Measurements from ENCODE around the gene ROBO4. TPM values are rescaled to one million over a fixed set of nuclear protein-coding genes. Genes with fewer than 3 reads are reported as not detected.
A peak's percentile ranks its signal among the peaks of the same experiment; 100 is the strongest.

The ROBO4 gene
- total and polyA plus RNA-seq, 2 experiments from 2014 or later, result not detected

- no peaks in the 10 kb centered on the region for H3K36me3 ChIP-seq (ENCODE audit: insufficient read depth)
- peaks cover 13% of the 10 kb centered on the region; the same call in 1 of the 2 replicates for H3K4me1 ChIP-seq (ENCODE audit: insufficient read depth)
- H2AFZ ChIP-seq, result 0 out of 2 replicates have a peak overlapping the region, but pooled peaks have one; percentile 38
- Mint-ChIP-seq H3K9me3 (no peaks in the 10 kb centered on the region), H3K36me3 (ENCODE audit: low read depth) (no peaks in the 10 kb centered on the region), H3K4me3 (no peak overlapping the region), H3K27ac (no peak overlapping the region), H3K27me3 (ENCODE audit: insufficient read depth, low read depth, poor library complexity) (peaks cover 89% of the 10 kb centered on the region), H3K4me1 (peaks cover 35% of the 10 kb centered on the region)
- no peaks in the 10 kb centered on the region for H3K79me2 ChIP-seq (replicated peaks; ENCODE audit: insufficient read depth)
- ATAC-seq (peak; percentile 15), DNase-seq (ENCODE audit: low spot score) (peak; percentile 66)
- H3K9me2 ChIP-seq (ENCODE audit: insufficient read depth), result no peaks in the 10 kb centered on the region
- H3F3A ChIP-seq (replicated peaks; ENCODE audit: low read depth), result no peaks in the 10 kb centered on the region
- H3K27me3 ChIP-seq (ENCODE audit: insufficient read depth), result peaks cover 90% of the 10 kb centered on the region
- H3K27ac ChIP-seq (ENCODE audit: low read depth), result no peak overlapping the region
- no peak overlapping the region for H3K4me3 ChIP-seq
- H3K4me2 ChIP-seq, result no peak overlapping the region
- TF ChIP-seq EZH2phosphoT487 (IDR thresholded peaks at IDR 0.05; ENCODE audit: unreplicated experiment), result no peak
- peak in 1 of 2 experiments; percentile 44; a peak in 3 of 4 replicates for TF ChIP-seq CTCF (conservative IDR thresholded peaks at IDR 0.05; ENCODE audit: low read depth in 2 of 2)
- no peak for TF ChIP-seq STAT1 (IDR thresholded peaks at IDR 0.05; ENCODE audit: unreplicated experiment)
- peaks cover 5% of the 10 kb centered on the region; the same call in 1 of the 2 replicates for H4K20me1 ChIP-seq (replicated peaks; ENCODE audit: insufficient read depth)
These were observed 24.9 kb downstream of the ROBO4 start for GRCh38 chr11:124872741-124873140.

- H3K4me3 Mint-ChIP-seq, result no peak overlapping the region
- H3K36me3 Mint-ChIP-seq (ENCODE audit: low read depth), result no peaks in the 10 kb centered on the region
- peaks cover 34% of the 10 kb centered on the region for H3K4me1 Mint-ChIP-seq
- peaks cover 90% of the 10 kb centered on the region for H3K27me3 ChIP-seq (ENCODE audit: insufficient read depth)
- no peaks in the 10 kb centered on the region for H3F3A ChIP-seq (replicated peaks; ENCODE audit: low read depth)
- no peak overlapping the region for H3K4me2 ChIP-seq
- H3K36me3 ChIP-seq (ENCODE audit: insufficient read depth), result no peaks in the 10 kb centered on the region
- 0 out of 2 replicates have a peak overlapping the region, but pooled peaks have one; percentile 38 for H2AFZ ChIP-seq
- peaks cover 94% of the 10 kb centered on the region for H3K27me3 Mint-ChIP-seq (ENCODE audit: insufficient read depth, low read depth, poor library complexity)
- peaks cover 8% of the 10 kb centered on the region; the same call in 1 of the 2 replicates for H4K20me1 ChIP-seq (replicated peaks; ENCODE audit: insufficient read depth)
- no peak for DNase-seq (ENCODE audit: low spot score)
- H3K9me3 Mint-ChIP-seq, result no peaks in the 10 kb centered on the region
- H3K4me3 ChIP-seq, result no peak overlapping the region
- H3K27ac ChIP-seq (ENCODE audit: low read depth), result no peak overlapping the region
- H3K79me2 ChIP-seq (replicated peaks; ENCODE audit: insufficient read depth), result no peaks in the 10 kb centered on the region
- peaks cover 11% of the 10 kb centered on the region; the same call in 1 of the 2 replicates for H3K4me1 ChIP-seq (ENCODE audit: insufficient read depth)
- no peak for ATAC-seq
- H3K27ac Mint-ChIP-seq, result no peak overlapping the region
- no peaks in the 10 kb centered on the region for H3K9me2 ChIP-seq (ENCODE audit: insufficient read depth)
- TF ChIP-seq CREB1 (CRISPR knock-in tag; IDR thresholded peaks at IDR 0.05; ENCODE audit: low read depth) (no peak), REST (IDR thresholded peaks at IDR 0.05; ENCODE audit: unreplicated experiment) (no peak), ZNF114 (CRISPR knock-in tag; IDR thresholded peaks at IDR 0.05) (no peak), CTCF (conservative IDR thresholded peaks at IDR 0.05; ENCODE audit: low read depth in 2 of 2) (no peak), ETS1 (IDR thresholded peaks at IDR 0.05) (no peak)
These were observed 25.4 kb downstream of the ROBO4 start for GRCh38 chr11:124872280-124872679.
